GM12865 (cell line): ENCODE data around the gene CYTL1.

Experiments used
- DNase-seq: peaks from one replicate; pipeline ENCODE4 v3.0.0; 2010; ENCODE audit warnings: low read depth
- H3K4me3 ChIP-seq: 2 replicates; pipeline ENCODE4 v1.5.1; 2011; ENCODE audit warnings: mild to moderate bottlenecking, low read depth, low read length, control low read depth
- TF ChIP-seq, protein P1 (sequence below): IDR thresholded peaks from 2 replicates; pipeline ENCODE4 v1.5.1; 2011; ENCODE audit warnings: low read length, control low read depth, low read depth, inconsistent platforms; ENCODE audit not compliant: insufficient read depth; ENCODE audit errors: missing control alignments

Gene CYTL1

GRCh38 chr4:5034206-5034605, 14.9 kb upstream of the CYTL1 start:
- DNase-seq, result no peak
- H3K4me3 ChIP-seq, result no peak overlapping the region
- TF ChIP-seq, protein P1, sequence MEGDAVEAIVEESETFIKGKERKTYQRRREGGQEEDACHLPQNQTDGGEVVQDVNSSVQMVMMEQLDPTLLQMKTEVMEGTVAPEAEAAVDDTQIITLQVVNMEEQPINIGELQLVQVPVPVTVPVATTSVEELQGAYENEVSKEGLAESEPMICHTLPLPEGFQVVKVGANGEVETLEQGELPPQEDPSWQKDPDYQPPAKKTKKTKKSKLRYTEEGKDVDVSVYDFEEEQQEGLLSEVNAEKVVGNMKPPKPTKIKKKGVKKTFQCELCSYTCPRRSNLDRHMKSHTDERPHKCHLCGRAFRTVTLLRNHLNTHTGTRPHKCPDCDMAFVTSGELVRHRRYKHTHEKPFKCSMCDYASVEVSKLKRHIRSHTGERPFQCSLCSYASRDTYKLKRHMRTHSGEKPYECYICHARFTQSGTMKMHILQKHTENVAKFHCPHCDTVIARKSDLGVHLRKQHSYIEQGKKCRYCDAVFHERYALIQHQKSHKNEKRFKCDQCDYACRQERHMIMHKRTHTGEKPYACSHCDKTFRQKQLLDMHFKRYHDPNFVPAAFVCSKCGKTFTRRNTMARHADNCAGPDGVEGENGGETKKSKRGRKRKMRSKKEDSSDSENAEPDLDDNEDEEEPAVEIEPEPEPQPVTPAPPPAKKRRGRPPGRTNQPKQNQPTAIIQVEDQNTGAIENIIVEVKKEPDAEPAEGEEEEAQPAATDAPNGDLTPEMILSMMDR, result no peak

GRCh38 chr4:5033281-5033841, 14.1 kb upstream of the CYTL1 start:
- DNase-seq, result peak; percentile 41
- TF ChIP-seq, protein P1, result no peak
- H3K4me3 ChIP-seq, result no peak overlapping the region

GRCh38 chr4:5032813-5033212, 13.6 kb upstream of the CYTL1 start:
- H3K4me3 ChIP-seq, result no peak overlapping the region
- DNase-seq, result no peak
- TF ChIP-seq, protein P1, result no peak

DNA sequence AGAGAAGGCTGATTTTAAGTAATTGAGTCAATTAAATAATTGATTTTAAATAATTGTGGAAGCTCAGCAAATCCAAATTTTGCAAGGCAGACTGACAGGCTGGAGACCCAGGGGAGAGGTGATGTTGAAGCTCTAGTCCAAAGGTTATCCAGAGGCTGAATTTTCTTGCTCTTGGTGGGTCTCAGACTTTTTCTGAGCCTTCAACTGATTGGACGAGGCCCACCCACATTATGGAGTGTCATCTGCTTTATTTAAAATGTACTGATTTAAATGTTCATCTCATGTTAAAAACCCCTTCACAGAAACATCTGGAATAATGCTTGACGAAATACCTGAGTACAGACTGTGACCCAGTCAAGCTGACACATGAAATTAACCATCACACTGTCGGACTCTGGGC, 11.7 kb upstream of the CYTL1 start:
- no peak overlapping the region for H3K4me3 ChIP-seq
- TF ChIP-seq, protein P1, result no peak
- DNase-seq, result no peak

DNA sequence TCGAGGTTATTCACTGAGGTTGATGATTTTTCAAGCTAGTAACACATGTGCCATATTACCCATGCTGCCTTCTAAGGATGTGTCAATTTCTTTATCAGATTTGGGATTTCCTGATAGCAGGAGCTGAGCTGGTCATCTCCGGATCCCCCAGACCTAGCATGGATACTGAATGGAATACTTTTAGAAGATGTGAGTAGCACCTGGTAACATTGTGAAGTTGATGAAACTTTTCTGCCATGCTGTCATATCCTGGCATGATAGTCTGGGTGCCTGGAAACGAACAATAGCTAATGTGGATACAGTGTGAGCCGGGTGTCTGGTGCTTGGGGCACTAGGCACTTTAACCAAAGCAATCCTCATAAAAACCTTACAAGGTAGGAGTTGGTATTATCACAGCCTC, 11.0 kb upstream of the CYTL1 start:
- TF ChIP-seq, protein P1, result no peak
- H3K4me3 ChIP-seq, result no peak overlapping the region
- DNase-seq, result no peak

- TF ChIP-seq, protein P1, result no peak
- no peak for DNase-seq
- no peak overlapping the region for H3K4me3 ChIP-seq
Measured at GRCh38 chr4:5029447-5029846, 10.2 kb upstream of the CYTL1 start.

- TF ChIP-seq, protein P1, result no peak
- no peak overlapping the region for H3K4me3 ChIP-seq
- no peak for DNase-seq
Measured at GRCh38 chr4:5028480-5028879, 9.2 kb upstream of the CYTL1 start.
